ENCODE measurements around the gene OAT. TPM values are rescaled to one million over a fixed set of nuclear protein-coding genes. Genes with fewer than 3 reads are reported as not detected.

Gene OAT
- total and polyA plus RNA-seq, 10 of the 15 experiments (the other 5 are each of a cell fraction or from before 2014, with no cell fraction given), result 1.2 to 9.8 (median 1.6) TPM

DNA sequence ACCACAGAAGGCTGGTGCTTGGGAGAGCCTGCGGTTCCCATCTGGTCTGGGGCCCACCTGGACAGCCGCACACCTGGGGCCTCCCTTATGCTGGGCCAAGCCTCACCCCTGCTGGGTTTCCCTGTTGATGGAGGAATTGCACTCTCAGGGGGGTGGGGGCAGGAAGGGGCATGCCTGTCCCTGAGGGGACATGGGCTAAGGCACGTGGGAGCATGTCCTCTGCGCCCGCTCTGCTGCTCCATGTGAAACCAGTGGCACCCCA lies 43.4 kb downstream of the OAT start:
- H3K9ac ChIP-seq (ENCODE audit: control insufficient read depth, insufficient read depth, low read length), result no peak overlapping the region
- CTCF ChIA-PET, result interaction anchor here (1.0 kb wide), 1 partner anchor 10 kb away, joined by 3 read pairs; no protein-coding TSS in a partner anchor
- WGBS (ENCODE audit: insufficient coverage, insufficient replicate concordance, low lambda C conversion rate, missing lambda C conversion rate), result 63% methylated on average over 5 of the region's 5 CpGs
- SMC1A ChIA-PET (ENCODE audit: uncharacterized antibody, unreplicated experiment), result no interaction called here
- no peak for DNase-seq (ENCODE audit: low read depth, low spot score)
- RAD21 ChIA-PET (ENCODE audit: unreplicated experiment), result no interaction called here
- BruUV-seq (replicated peaks), result no TSS peak
- no peaks in the 10 kb centered on the region; the same call in 2 of the 3 replicates for H3K9me3 ChIP-seq (replicated peaks; ENCODE audit: control insufficient read depth, insufficient read depth, low read length)
- POLR2A ChIA-PET, result no interaction called here
- TF ChIP-seq, protein P1, sequence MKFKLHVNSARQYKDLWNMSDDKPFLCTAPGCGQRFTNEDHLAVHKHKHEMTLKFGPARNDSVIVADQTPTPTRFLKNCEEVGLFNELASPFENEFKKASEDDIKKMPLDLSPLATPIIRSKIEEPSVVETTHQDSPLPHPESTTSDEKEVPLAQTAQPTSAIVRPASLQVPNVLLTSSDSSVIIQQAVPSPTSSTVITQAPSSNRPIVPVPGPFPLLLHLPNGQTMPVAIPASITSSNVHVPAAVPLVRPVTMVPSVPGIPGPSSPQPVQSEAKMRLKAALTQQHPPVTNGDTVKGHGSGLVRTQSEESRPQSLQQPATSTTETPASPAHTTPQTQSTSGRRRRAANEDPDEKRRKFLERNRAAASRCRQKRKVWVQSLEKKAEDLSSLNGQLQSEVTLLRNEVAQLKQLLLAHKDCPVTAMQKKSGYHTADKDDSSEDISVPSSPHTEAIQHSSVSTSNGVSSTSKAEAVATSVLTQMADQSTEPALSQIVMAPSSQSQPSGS (IDR thresholded peaks at IDR 0.05; ENCODE audit: low read length), result no peak
- TF ChIP-seq RFX5 (IDR thresholded peaks at IDR 0.05; ENCODE audit: low read depth, low read length) (no peak), SRF (IDR thresholded peaks at IDR 0.05; ENCODE audit: low read depth in 2 of 2, low read length in 2 of 2) (no peak), MTA2 (IDR thresholded peaks at IDR 0.05; ENCODE audit: low read depth) (no peak)
- TF ChIP-seq, protein P2, sequence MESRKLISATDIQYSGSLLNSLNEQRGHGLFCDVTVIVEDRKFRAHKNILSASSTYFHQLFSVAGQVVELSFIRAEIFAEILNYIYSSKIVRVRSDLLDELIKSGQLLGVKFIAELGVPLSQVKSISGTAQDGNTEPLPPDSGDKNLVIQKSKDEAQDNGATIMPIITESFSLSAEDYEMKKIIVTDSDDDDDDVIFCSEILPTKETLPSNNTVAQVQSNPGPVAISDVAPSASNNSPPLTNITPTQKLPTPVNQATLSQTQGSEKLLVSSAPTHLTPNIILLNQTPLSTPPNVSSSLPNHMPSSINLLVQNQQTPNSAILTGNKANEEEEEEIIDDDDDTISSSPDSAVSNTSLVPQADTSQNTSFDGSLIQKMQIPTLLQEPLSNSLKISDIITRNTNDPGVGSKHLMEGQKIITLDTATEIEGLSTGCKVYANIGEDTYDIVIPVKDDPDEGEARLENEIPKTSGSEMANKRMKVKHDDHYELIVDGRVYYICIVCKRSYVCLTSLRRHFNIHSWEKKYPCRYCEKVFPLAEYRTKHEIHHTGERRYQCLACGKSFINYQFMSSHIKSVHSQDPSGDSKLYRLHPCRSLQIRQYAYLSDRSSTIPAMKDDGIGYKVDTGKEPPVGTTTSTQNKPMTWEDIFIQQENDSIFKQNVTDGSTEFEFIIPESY (IDR thresholded peaks at IDR 0.05), result no peak
- TF ChIP-seq, protein P3, sequence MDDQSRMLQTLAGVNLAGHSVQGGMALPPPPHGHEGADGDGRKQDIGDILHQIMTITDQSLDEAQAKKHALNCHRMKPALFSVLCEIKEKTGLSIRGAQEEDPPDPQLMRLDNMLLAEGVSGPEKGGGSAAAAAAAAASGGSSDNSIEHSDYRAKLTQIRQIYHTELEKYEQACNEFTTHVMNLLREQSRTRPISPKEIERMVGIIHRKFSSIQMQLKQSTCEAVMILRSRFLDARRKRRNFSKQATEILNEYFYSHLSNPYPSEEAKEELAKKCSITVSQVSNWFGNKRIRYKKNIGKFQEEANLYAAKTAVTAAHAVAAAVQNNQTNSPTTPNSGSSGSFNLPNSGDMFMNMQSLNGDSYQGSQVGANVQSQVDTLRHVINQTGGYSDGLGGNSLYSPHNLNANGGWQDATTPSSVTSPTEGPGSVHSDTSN (IDR thresholded peaks at IDR 0.05; ENCODE audit: insufficient replicate concordance, low read depth, low read length), result no peak
- TF ChIP-seq, protein P4, sequence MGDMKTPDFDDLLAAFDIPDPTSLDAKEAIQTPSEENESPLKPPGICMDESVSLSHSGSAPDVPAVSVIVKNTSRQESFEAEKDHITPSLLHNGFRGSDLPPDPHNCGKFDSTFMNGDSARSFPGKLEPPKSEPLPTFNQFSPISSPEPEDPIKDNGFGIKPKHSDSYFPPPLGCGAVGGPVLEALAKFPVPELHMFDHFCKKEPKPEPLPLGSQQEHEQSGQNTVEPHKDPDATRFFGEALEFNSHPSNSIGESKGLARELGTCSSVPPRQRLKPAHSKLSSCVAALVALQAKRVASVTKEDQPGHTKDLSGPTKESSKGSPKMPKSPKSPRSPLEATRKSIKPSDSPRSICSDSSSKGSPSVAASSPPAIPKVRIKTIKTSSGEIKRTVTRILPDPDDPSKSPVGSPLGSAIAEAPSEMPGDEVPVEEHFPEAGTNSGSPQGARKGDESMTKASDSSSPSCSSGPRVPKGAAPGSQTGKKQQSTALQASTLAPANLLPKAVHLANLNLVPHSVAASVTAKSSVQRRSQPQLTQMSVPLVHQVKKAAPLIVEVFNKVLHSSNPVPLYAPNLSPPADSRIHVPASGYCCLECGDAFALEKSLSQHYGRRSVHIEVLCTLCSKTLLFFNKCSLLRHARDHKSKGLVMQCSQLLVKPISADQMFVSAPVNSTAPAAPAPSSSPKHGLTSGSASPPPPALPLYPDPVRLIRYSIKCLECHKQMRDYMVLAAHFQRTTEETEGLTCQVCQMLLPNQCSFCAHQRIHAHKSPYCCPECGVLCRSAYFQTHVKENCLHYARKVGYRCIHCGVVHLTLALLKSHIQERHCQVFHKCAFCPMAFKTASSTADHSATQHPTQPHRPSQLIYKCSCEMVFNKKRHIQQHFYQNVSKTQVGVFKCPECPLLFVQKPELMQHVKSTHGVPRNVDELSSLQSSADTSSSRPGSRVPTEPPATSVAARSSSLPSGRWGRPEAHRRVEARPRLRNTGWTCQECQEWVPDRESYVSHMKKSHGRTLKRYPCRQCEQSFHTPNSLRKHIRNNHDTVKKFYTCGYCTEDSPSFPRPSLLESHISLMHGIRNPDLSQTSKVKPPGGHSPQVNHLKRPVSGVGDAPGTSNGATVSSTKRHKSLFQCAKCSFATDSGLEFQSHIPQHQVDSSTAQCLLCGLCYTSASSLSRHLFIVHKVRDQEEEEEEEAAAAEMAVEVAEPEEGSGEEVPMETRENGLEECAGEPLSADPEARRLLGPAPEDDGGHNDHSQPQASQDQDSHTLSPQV (IDR thresholded peaks at IDR 0.05), result no peak
- H3K4me3 ChIP-seq, result no peak overlapping the region
- no peaks in the 10 kb centered on the region for H3K79me2 ChIP-seq (ENCODE audit: control insufficient read depth, insufficient read depth, low read length)
- H2AFZ ChIP-seq (ENCODE audit: control insufficient read depth, low read depth, low read length), result no peak overlapping the region
- ATAC-seq, result no peak
- peaks cover 3 to 6% of the 10 kb centered on the region in 2 experiments for H3K27me3 ChIP-seq (replicated peaks in 1 of 2; ENCODE audit: control insufficient read depth in 2 of 2, insufficient read depth in 2 of 2, low read length in 1 of 2)
- in situ Hi-C loops (cut with MboI) (no loop called here), intact Hi-C loops (cut with micrococcal nuclease; ENCODE audit: unreplicated experiment) (no loop called here)
- no peaks in the 10 kb centered on the region for H3K36me3 ChIP-seq (ENCODE audit: control insufficient read depth in 2 of 2, insufficient read depth in 2 of 2, low read length in 1 of 2)
- no peaks in the 10 kb centered on the region for H4K20me1 ChIP-seq (ENCODE audit: control insufficient read depth, insufficient read depth)
- H3K27ac ChIP-seq (ENCODE audit: control insufficient read depth, insufficient read depth), result no peak overlapping the region
- no peak for FAIRE-seq
- H3K4me2 ChIP-seq (ENCODE audit: control insufficient read depth, insufficient read depth), result no peak overlapping the region
- no peaks in the 10 kb centered on the region for H3K4me1 ChIP-seq (ENCODE audit: control insufficient read depth, insufficient read depth, low read length)

All from GM12878 (cell line).